Coronary artery (tissue), 2 donors: ENCODE measurements around the gene MCF2L2.

Experiments
- DNase-seq: peaks from one replicate; pipeline ENCODE4 v3.0.0-alpha.2; 2017; ENCODE audit warnings: low spot score
- H3K27ac ChIP-seq, 2 donors: fragments of 200-600 bp; sonication (generic); one replicate each; pipeline ENCODE4 v1.5.1; 2016 to 2019
- H3K4me3 ChIP-seq: fragments of 200-600 bp; sonication (generic); 2 replicates; pipeline ENCODE4 v1.5.1; 2016; ENCODE audit warnings: mild to moderate bottlenecking, moderate library complexity
- TF ChIP-seq, protein P1 (sequence below): fragments of 200-600 bp; sonication (generic); IDR thresholded peaks from one replicate; pipeline ENCODE4 v1.5.1; 2019; ENCODE audit warnings: antibody characterized with exemption

MCF2L2 gene

GRCh38 chr3:183340222-183340621, 88.2 kb downstream of the MCF2L2 start:
- no peak for DNase-seq
- no peak overlapping the region for H3K27ac ChIP-seq
- TF ChIP-seq, protein P1, sequence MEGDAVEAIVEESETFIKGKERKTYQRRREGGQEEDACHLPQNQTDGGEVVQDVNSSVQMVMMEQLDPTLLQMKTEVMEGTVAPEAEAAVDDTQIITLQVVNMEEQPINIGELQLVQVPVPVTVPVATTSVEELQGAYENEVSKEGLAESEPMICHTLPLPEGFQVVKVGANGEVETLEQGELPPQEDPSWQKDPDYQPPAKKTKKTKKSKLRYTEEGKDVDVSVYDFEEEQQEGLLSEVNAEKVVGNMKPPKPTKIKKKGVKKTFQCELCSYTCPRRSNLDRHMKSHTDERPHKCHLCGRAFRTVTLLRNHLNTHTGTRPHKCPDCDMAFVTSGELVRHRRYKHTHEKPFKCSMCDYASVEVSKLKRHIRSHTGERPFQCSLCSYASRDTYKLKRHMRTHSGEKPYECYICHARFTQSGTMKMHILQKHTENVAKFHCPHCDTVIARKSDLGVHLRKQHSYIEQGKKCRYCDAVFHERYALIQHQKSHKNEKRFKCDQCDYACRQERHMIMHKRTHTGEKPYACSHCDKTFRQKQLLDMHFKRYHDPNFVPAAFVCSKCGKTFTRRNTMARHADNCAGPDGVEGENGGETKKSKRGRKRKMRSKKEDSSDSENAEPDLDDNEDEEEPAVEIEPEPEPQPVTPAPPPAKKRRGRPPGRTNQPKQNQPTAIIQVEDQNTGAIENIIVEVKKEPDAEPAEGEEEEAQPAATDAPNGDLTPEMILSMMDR, result no peak

DNA sequence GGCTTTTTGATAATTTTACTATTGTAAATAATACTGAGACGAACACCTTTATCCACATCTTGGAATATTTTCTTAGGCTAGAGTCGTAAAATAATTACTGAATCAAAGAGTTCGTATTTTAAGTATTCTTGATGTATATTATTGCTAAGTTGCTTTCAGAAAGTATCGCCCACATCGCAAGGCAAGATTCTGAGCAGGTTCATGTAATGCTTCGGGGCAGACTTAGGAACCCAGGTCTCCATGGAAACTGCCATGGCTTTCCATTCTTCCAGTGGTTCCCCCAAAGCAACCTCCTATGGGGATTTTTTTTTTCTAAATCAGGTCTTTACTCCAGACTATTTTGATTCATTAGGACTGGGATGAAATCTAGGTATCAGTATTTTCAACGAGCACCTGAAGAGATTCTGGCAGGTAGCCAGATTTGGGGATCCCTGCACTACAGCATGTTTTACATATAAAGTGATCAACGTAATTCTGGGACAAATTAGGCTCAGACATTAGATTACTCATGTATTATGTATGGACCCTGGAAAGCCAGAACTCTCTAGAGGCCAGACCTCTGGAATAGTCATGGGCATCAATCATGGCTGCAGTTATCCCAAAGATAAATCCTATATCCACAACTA, 88.8 kb downstream of the MCF2L2 start:
- Histone ChIP-seq H3K4me3 (no peak overlapping the region), H3K27ac (no peak overlapping the region)
- no peak for DNase-seq
- TF ChIP-seq, protein P1, result no peak

More at GRCh38 chr3:183340222-183340621, 88.2 kb downstream of the MCF2L2 start:
- H3K4me3 ChIP-seq, result no peak overlapping the region

- no peak overlapping the region for H3K27ac ChIP-seq
- no peak overlapping the region for H3K4me3 ChIP-seq
- no peak for DNase-seq
- TF ChIP-seq, protein P1, result no peak
Observed at GRCh38 chr3:183338520-183338919, 89.9 kb downstream of the MCF2L2 start.

- Histone ChIP-seq H3K27ac (no peak overlapping the region), H3K4me3 (no peak overlapping the region)
- DNase-seq, result no peak
- TF ChIP-seq, protein P1, result no peak
Observed at GRCh38 chr3:183332487-183332886, 95.9 kb downstream of the MCF2L2 start.

- no peak for DNase-seq
- TF ChIP-seq, protein P1, result no peak
- Histone ChIP-seq H3K27ac (no peak overlapping the region), H3K4me3 (no peak overlapping the region)
Observed at GRCh38 chr3:183331498-183331897, 96.9 kb downstream of the MCF2L2 start.

- Histone ChIP-seq H3K27ac (no peak overlapping the region), H3K4me3 (no peak overlapping the region)
- no peak for DNase-seq
- TF ChIP-seq, protein P1, result no peak
Observed at GRCh38 chr3:183330881-183331280, 97.5 kb downstream of the MCF2L2 start.

DNA sequence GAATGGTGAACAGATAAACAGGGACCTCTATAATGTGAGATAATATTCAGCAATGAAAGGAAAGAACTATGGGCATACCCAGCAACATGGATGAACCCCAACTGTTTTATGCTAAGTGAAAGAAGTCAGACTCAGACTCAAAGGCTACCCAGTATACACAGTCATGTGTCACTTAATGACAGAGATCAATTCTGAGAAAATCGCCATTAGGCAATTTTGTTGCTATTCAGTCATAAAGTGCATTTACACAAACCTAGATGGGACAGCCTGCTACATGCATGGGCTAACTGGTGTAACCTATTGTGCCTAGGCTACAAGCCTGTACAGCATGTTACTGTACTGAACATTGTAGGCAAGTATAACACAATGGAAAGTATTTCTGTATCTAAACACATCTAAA, 98.9 kb downstream of the MCF2L2 start:
- no peak for DNase-seq
- Histone ChIP-seq H3K4me3 (no peak overlapping the region), H3K27ac (no peak overlapping the region)
- TF ChIP-seq, protein P1, result no peak
